HepG2 (cell line): ENCODE results near the gene SMAD6. TPM values are rescaled to one million over a fixed set of nuclear protein-coding genes. Genes with fewer than 3 reads are reported as not detected.
A peak's percentile ranks its signal among the peaks of the same experiment; 100 is the strongest.

Source experiments
- ATAC-seq: fragments of 200-7000 bp; cut with Tn5 transposase; 3 replicates; pipeline ENCODE4 v1.9.1; 2020; ENCODE audit warnings: mild to moderate bottlenecking, moderate library complexity
- BruUV-seq: library from RNA; stranded (reverse); fragments of 400-500 nt; replicated peaks from 2 replicates; lab custom pipeline; 2021; lab: Mats Ljungman, UMichigan
- CTCF ChIA-PET: fragments of 300-600 bp; formaldehyde crosslinking; extraction: SDS; loops from one replicate; lab custom pipeline; 2021; ENCODE audit warnings: low total read pairs, inconsistent platforms, low intra/inter-chr PET ratio; lab: Yijun Ruan, JAX
- POLR2A ChIA-PET: fragments of 350-600 bp; sonication (Branson Sonifier 250); formaldehyde crosslinking; loops from one replicate; lab custom pipeline; 2020; ENCODE audit warnings: antibody characterized with exemption, inconsistent platforms; lab: Yijun Ruan, JAX
- DNase-seq: peaks from one replicate; pipeline ENCODE4 v3.0.0-alpha.2; 2015; ENCODE audit warnings: low spot score
- FAIRE-seq: peaks from 3 replicates; lab custom pipeline; 2011; peaks lifted over from hg19 to GRCh38; lab: Jason Lieb, UNC
- H2AFZ ChIP-seq: one replicate; pipeline ENCODE4 v1.6.1; 2011; ENCODE audit warnings: low read length, inconsistent platforms
- H3K27ac ChIP-seq: fragments of 300-600 bp; 3 replicates; pipeline ENCODE4 v1.8.0; 2011; ENCODE audit warnings: mixed run types, mild to moderate bottlenecking, mixed read lengths, low read length, inconsistent platforms; ENCODE audit not compliant: insufficient read depth; ENCODE audit errors: extremely low read length
- H3K27me3 ChIP-seq, 2 experiments: fragments of 200-600 bp in 1 of 2; 2 replicates in 1 of 2; 3 replicates in 1 of 2; pipeline versions ENCODE4 v1.6.0 to v1.8.0; 2011; ENCODE audit warnings: low read length in 2 of 2, mild to moderate bottlenecking in 2 of 2, moderate library complexity in 2 of 2, inconsistent platforms in 1 of 2; ENCODE audit not compliant: insufficient read depth in 2 of 2, control insufficient read depth in 1 of 2
- H3K36me3 ChIP-seq, 2 experiments: fragments of 200-600 bp in 1 of 2; replicated peaks in 1 of 2; 2 replicates in 1 of 2; 3 replicates in 1 of 2; pipeline versions ENCODE4 v1.5.1 to v1.8.0; 2011; ENCODE audit warnings: low read length in 2 of 2, inconsistent platforms in 1 of 2; ENCODE audit not compliant: insufficient read depth in 2 of 2, control insufficient read depth in 1 of 2
- H3K4me1 ChIP-seq: 2 replicates; pipeline ENCODE4 v1.5.1; 2012; ENCODE audit warnings: low read length, inconsistent platforms; ENCODE audit not compliant: insufficient read depth
- H3K4me2 ChIP-seq: 2 replicates; pipeline ENCODE4 v1.6.0; 2011; ENCODE audit warnings: low read depth, low read length, inconsistent platforms
- H3K4me3 ChIP-seq, 3 experiments: fragments of 200-600 bp in 1 of 3; sonication (generic), shearing (Covaris generic) in 1 of 3; replicated peaks in 1 of 3; 2 replicates each; pipeline ENCODE4 v1.5.1; 2011 to 2016; ENCODE audit warnings: low read length in 3 of 3, inconsistent platforms in 2 of 3, low read depth in 2 of 3, mild to moderate bottlenecking in 2 of 3, control low read depth in 1 of 3, mixed read lengths in 1 of 3; ENCODE audit not compliant: insufficient read depth in 1 of 3
- H3K79me2 ChIP-seq: one replicate; pipeline ENCODE4 v1.6.1; 2011; ENCODE audit warnings: low read length, inconsistent platforms; ENCODE audit not compliant: insufficient read depth
- H3K9ac ChIP-seq: 2 replicates; pipeline ENCODE4 v1.6.0; 2011; ENCODE audit warnings: mild to moderate bottlenecking, low read depth, low read length, inconsistent platforms; ENCODE audit not compliant: insufficient read depth
- H3K9me3 ChIP-seq: 2 replicates; pipeline ENCODE4 v1.5.1; 2012; ENCODE audit warnings: mild to moderate bottlenecking, low read length
- H4K20me1 ChIP-seq: 2 replicates; pipeline ENCODE4 v1.6.0; 2011; ENCODE audit warnings: inconsistent platforms, mild to moderate bottlenecking, low read length, moderate library complexity; ENCODE audit not compliant: insufficient read depth
- FOSL2 ChIP-seq: sonication (generic); formaldehyde crosslinking; IDR thresholded peaks from 2 replicates; pipeline ENCODE4 v1.4.0; 2020; ENCODE audit warnings: missing genetic modification reagents
- HNF4A ChIP-seq: sonication (generic); formaldehyde crosslinking; IDR thresholded peaks from 2 replicates; pipeline ENCODE4 v1.4.0; 2020; ENCODE audit warnings: missing genetic modification reagents
- SMC3 ChIP-seq: IDR thresholded peaks from 2 replicates; pipeline ENCODE4 v1.6.1; 2011; ENCODE audit warnings: low read length, improper control_type of control experiment
- STAG1 ChIP-seq: sonication (generic); formaldehyde crosslinking; IDR thresholded peaks from 2 replicates; pipeline ENCODE4 v1.4.0; 2020; ENCODE audit warnings: missing genetic modification reagents
- ZNF121 ChIP-seq: sonication (generic); formaldehyde crosslinking; IDR thresholded peaks from 2 replicates; pipeline ENCODE4 v1.5.0; 2020; ENCODE audit warnings: mild to moderate bottlenecking, missing genetic modification reagents
- ZNF629 ChIP-seq: sonication (generic); formaldehyde crosslinking; conservative IDR thresholded peaks from 2 replicates; pipeline ENCODE4 v1.5.0; 2020; ENCODE audit warnings: missing genetic modification reagents
- ZNF768 ChIP-seq: sonication (generic); formaldehyde crosslinking; IDR thresholded peaks from 2 replicates; pipeline ENCODE4 v1.4.0; 2020; ENCODE audit warnings: missing genetic modification reagents
- WGBS: methylation state at CpG from one replicate; pipeline ENCODE4 v1.1.6; 2017; ENCODE audit warnings: low lambda C conversion rate; 5-methylcytosine and 5-hydroxymethylcytosine counted together
- in situ Hi-C: cut with HindIII; loops from 2 replicates; pipeline ENCODE4 v1.10.0; 2017; ENCODE audit warnings: low pct_unique_long_range_greater_than_20kb; ENCODE audit not compliant: extremely low pct_ligation_motif_present
- intact Hi-C: fragments of 100-400 bp; cut with micrococcal nuclease; formaldehyde crosslinking; loops from one replicate; pipeline ENCODE4 v1.10.0; 2022; ENCODE audit not compliant: unreplicated experiment
- polyA plus RNA-seq, 8 experiments: library from polyadenylated mRNA; depleted of rRNA in 3 of 8; stranded (reverse) in 7 of 8; unstranded in 1 of 8; fragments of >200 nt; fragmentation: Illumina TruSeq in 4 of 8; extraction: Trizol in 4 of 8; gene quantifications; 2 replicates each; pipeline versions ENCODE4 v1.2.1 to v1.2.3, GENCODE V29; 2011 to 2016; ENCODE audit warnings: low read depth in 4 of 8, missing spikeins in 1 of 8, mixed read lengths in 1 of 8; ENCODE audit not compliant: insufficient read depth in 1 of 8
- total RNA-seq, 5 experiments: library from RNA; depleted of rRNA; stranded (reverse); fragments of >200 nt; fragmentation: Illumina TruSeq; extraction: Trizol; gene quantifications; 2 replicates each; pipeline ENCODE4 v1.2.3, GENCODE V29; 2016; ENCODE audit warnings: low read depth in 1 of 5
- TF ChIP-seq, protein P1 (sequence below): sonication (generic); formaldehyde crosslinking; IDR thresholded peaks from 2 replicates; pipeline ENCODE4 v1.5.0; 2020; ENCODE audit warnings: mild to moderate bottlenecking, missing genetic modification reagents, moderate library complexity
- TF ChIP-seq, protein P2 (sequence below): sonication (generic); formaldehyde crosslinking; IDR thresholded peaks from 2 replicates; pipeline ENCODE4 v1.4.0; 2020; ENCODE audit warnings: missing genetic modification reagents
- TF ChIP-seq, protein P3 (sequence below): sonication (generic); formaldehyde crosslinking; IDR thresholded peaks from 2 replicates; pipeline ENCODE4 v1.4.0; 2020; ENCODE audit warnings: missing genetic modification reagents

The SMAD6 gene
- total and polyA plus RNA-seq, 2 of the 13 experiments (the other 11 are each of a cell fraction or from before 2014, with no cell fraction given): 3.3 to 4.4 TPM

DNA sequence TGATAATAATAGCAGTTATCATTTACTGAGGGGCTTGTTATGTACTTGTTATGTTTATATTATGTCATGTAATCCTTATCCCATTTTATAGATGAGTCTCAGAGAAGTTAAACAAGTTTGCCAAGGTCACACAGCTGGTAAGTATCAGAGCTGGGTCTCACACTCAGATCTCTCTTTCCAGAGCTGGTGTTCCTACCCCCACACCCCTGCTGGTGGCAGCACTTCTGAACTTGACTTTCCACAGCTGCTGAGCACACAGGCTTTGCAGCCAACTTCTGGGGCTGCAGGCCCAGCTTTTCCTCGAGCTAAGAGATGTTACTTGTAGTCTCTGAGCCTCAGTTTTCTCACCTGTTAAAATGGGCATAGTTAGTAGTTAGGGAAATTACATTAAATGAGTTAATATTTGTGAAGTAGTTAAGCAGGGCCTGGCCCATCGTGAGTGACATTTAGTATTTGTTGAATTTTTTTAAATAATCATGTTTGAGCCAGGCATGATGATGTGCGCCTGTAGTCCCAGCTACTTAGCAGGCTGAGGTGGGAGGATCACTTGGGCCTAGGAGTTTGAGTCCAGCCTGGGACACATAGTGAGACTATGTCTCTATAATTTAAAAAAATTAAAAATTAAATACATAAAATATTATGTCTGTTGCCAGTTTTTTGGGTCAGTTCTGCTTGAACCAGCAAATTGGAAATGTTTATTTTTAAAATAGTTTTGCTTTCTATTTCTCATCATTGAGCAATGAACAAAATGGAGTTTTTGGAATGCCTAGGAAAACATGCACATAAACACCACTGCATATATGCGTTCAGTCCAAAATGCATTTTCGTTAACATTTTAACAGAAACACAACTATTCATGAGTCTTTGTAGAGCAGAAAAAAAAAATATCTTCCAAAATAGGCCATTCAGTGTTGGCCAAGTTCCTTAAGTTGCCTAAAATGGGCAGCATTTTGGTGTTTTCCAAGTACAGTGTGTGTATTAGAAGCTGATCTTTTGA is 87.3 kb downstream of the SMAD6 start:
- in situ Hi-C loops: loop anchor here (10.0 kb wide), 1 partner anchor 55 kb away; no protein-coding TSS in a partner anchor
- H3K4me2 ChIP-seq: no peak overlapping the region
- DNase-seq: peak; percentile 30
- peaks cover 9% of the 10 kb centered on the region for H3K4me1 ChIP-seq
- POLR2A ChIA-PET: interaction anchor here (1.0 to 1.4 kb wide), 2 partner anchors 10 to 17 kb away, joined by 3 read pairs; no protein-coding TSS in a partner anchor
- CTCF ChIA-PET: interaction anchor here (1.2 kb wide), 1 partner anchor 62 kb away, joined by 11 read pairs; no protein-coding TSS in a partner anchor
- no peaks in the 10 kb centered on the region for H3K36me3 ChIP-seq
- H2AFZ ChIP-seq: no peak overlapping the region
- H3K27me3 ChIP-seq: no peaks in the 10 kb centered on the region
- no peak overlapping the region for H3K4me3 ChIP-seq
- ATAC-seq: peak; percentile 79
- FAIRE-seq: peak; percentile 64
- intact Hi-C loops: loop anchor here (1.0 kb wide), 1 partner anchor 64 kb away; no protein-coding TSS in a partner anchor
- H3K27ac ChIP-seq: no peak overlapping the region
- no peak overlapping the region for H3K9ac ChIP-seq
- no peaks in the 10 kb centered on the region for H3K79me2 ChIP-seq
- TF ChIP-seq ZNF121 (CRISPR knock-in tag): no peak
- TF ChIP-seq, protein P1, sequence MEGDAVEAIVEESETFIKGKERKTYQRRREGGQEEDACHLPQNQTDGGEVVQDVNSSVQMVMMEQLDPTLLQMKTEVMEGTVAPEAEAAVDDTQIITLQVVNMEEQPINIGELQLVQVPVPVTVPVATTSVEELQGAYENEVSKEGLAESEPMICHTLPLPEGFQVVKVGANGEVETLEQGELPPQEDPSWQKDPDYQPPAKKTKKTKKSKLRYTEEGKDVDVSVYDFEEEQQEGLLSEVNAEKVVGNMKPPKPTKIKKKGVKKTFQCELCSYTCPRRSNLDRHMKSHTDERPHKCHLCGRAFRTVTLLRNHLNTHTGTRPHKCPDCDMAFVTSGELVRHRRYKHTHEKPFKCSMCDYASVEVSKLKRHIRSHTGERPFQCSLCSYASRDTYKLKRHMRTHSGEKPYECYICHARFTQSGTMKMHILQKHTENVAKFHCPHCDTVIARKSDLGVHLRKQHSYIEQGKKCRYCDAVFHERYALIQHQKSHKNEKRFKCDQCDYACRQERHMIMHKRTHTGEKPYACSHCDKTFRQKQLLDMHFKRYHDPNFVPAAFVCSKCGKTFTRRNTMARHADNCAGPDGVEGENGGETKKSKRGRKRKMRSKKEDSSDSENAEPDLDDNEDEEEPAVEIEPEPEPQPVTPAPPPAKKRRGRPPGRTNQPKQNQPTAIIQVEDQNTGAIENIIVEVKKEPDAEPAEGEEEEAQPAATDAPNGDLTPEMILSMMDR (CRISPR knock-in tag): peak; percentile 62
- TF ChIP-seq, protein P2, sequence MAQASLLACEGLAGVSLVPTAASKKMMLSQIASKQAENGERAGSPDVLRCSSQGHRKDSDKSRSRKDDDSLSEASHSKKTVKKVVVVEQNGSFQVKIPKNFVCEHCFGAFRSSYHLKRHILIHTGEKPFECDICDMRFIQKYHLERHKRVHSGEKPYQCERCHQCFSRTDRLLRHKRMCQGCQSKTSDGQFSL (CRISPR knock-in tag): no peak
- TF ChIP-seq SMC3: peak; percentile 55; the same call in 1 of the 2 replicates
- TF ChIP-seq STAG1: peak; percentile 62
- no peak for TF ChIP-seq HNF4A (CRISPR knock-in tag)
- TF ChIP-seq ZNF629 (CRISPR knock-in tag): peak; percentile 62
- TF ChIP-seq, protein P3, sequence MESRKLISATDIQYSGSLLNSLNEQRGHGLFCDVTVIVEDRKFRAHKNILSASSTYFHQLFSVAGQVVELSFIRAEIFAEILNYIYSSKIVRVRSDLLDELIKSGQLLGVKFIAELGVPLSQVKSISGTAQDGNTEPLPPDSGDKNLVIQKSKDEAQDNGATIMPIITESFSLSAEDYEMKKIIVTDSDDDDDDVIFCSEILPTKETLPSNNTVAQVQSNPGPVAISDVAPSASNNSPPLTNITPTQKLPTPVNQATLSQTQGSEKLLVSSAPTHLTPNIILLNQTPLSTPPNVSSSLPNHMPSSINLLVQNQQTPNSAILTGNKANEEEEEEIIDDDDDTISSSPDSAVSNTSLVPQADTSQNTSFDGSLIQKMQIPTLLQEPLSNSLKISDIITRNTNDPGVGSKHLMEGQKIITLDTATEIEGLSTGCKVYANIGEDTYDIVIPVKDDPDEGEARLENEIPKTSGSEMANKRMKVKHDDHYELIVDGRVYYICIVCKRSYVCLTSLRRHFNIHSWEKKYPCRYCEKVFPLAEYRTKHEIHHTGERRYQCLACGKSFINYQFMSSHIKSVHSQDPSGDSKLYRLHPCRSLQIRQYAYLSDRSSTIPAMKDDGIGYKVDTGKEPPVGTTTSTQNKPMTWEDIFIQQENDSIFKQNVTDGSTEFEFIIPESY (CRISPR knock-in tag): no peak
- peak; percentile 17; the same call in 1 of the 2 replicates for TF ChIP-seq FOSL2 (CRISPR knock-in tag)
- peak; percentile 70 for TF ChIP-seq ZNF768 (CRISPR knock-in tag)
- TF ChIP-seq, all 625 proteins: peak for 6
- WGBS: 46% methylated on average over 5 of the region's 5 CpGs
- Histone ChIP-seq H3K9me3 (no peaks in the 10 kb centered on the region), H4K20me1 (no peaks in the 10 kb centered on the region)
- no TSS peak for BruUV-seq
